MM.1S (cell line): ENCODE results near the gene LHX4.

Experiments used
- DNase-seq: peaks from one replicate; pipeline ENCODE4 v3.0.0-alpha.2; 2015
- H2AFZ ChIP-seq: fragments of 300-600 bp; sonication (generic); 2 replicates; pipeline ENCODE4 v1.6.0; 2016; ENCODE audit warnings: antibody characterized with exemption, low read length
- H3F3A ChIP-seq: fragments of 300-600 bp; sonication (generic); 2 replicates; pipeline ENCODE4 v1.6.1; 2016; ENCODE audit warnings: mild to moderate bottlenecking, antibody characterized with exemption, low read length, moderate library complexity, mixed read lengths; ENCODE audit not compliant: insufficient read depth
- H3K27ac ChIP-seq: fragments of 300-600 bp; sonication (generic); 2 replicates; pipeline ENCODE4 v1.5.1; 2016; ENCODE audit warnings: mild to moderate bottlenecking, low read length
- H3K27me3 ChIP-seq: fragments of 300-600 bp; sonication (generic); replicated peaks from 2 replicates; pipeline ENCODE4 v1.6.0; 2016; ENCODE audit warnings: low read length; ENCODE audit not compliant: insufficient read depth
- H3K36me3 ChIP-seq: fragments of 300-600 bp; sonication (generic); replicated peaks from 2 replicates; pipeline ENCODE4 v1.6.1; 2016; ENCODE audit warnings: mild to moderate bottlenecking, low read length, mixed read lengths; ENCODE audit not compliant: insufficient read depth
- H3K4me1 ChIP-seq: fragments of 300-600 bp; sonication (generic); 2 replicates; pipeline ENCODE4 v1.6.1; 2016; ENCODE audit warnings: low read length, mixed read lengths
- H3K4me2 ChIP-seq: fragments of 300-600 bp; sonication (generic); 2 replicates; pipeline ENCODE4 v1.6.0; 2016; ENCODE audit warnings: low read depth, low read length
- H3K4me3 ChIP-seq: fragments of 300-600 bp; sonication (generic); 2 replicates; pipeline ENCODE4 v1.5.1; 2016; ENCODE audit warnings: low read length, mixed read lengths
- H3K79me2 ChIP-seq: fragments of 300-600 bp; sonication (generic); 2 replicates; pipeline ENCODE4 v1.6.1; 2016; ENCODE audit warnings: mixed run types, low read length, mixed read lengths
- H3K9ac ChIP-seq: fragments of 300-600 bp; sonication (generic); 2 replicates; pipeline ENCODE4 v1.6.1; 2016; ENCODE audit warnings: low read length, mixed read lengths
- H3K9me2 ChIP-seq: fragments of 300-600 bp; sonication (generic); replicated peaks from 2 replicates; pipeline ENCODE4 v1.6.1; 2016; ENCODE audit warnings: mild to moderate bottlenecking, low read length, mixed read lengths; ENCODE audit not compliant: insufficient read depth
- H3K9me3 ChIP-seq: fragments of 300-600 bp; sonication (generic); replicated peaks from 2 replicates; pipeline ENCODE4 v1.6.1; 2016; ENCODE audit warnings: mild to moderate bottlenecking, low read length, mixed read lengths; ENCODE audit not compliant: insufficient read depth
- H4K20me1 ChIP-seq: fragments of 300-600 bp; sonication (generic); 2 replicates; pipeline ENCODE4 v1.6.1; 2016; ENCODE audit warnings: mild to moderate bottlenecking, low read length, moderate library complexity, mixed read lengths; ENCODE audit not compliant: insufficient read depth
- EZH2 ChIP-seq: fragments of 300-600 bp; sonication (generic); optimal IDR thresholded peaks from 2 replicates; pipeline ENCODE3; 2017; ENCODE audit warnings: low read depth, mild to moderate bottlenecking, antibody characterized with exemption, low read length, mixed read lengths
- EZH2phosphoT487 ChIP-seq: fragments of 300-600 bp; sonication (generic); IDR thresholded peaks from 2 replicates; pipeline ENCODE4 v1.6.1; 2018; ENCODE audit warnings: antibody characterized with exemption, low read length
- TF ChIP-seq, protein P1 (sequence below): fragments of 300-600 bp; sonication (generic); IDR thresholded peaks from 2 replicates; pipeline ENCODE4 v1.5.1; 2016; ENCODE audit warnings: antibody characterized with exemption, low read length, mixed read lengths

The LHX4 gene

DNA sequence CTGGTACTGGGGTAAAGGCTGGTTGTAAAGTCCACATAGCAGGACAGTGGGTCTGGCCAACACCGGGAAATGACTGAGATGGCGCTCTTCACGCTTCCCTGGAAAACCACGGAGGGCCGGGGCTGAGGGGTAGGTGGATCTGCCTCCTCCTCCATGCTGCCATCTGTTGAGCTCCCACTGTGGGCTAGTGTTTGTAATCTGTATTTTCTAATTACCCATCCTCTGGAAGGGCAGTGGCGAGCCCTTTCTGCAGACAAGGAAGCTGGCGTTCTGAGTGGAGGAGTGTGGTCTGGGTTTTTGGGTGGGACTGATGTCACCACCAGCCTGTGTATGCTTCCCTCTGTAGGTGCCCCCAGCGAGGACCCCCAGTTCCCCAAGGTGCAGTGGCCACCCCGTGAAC lies 34.1 kb upstream of the LHX4 start:
- H3K9me2 ChIP-seq, result no peaks in the 10 kb centered on the region
- no peaks in the 10 kb centered on the region for H3K27me3 ChIP-seq
- no peaks in the 10 kb centered on the region for H3K4me1 ChIP-seq
- H3K36me3 ChIP-seq, result no peaks in the 10 kb centered on the region
- H2AFZ ChIP-seq, result no peak overlapping the region
- H3K4me2 ChIP-seq, result no peak overlapping the region
- no peaks in the 10 kb centered on the region for H4K20me1 ChIP-seq
- no peak for TF ChIP-seq EZH2
- TF ChIP-seq EZH2phosphoT487, result no peak
- TF ChIP-seq, protein P1, sequence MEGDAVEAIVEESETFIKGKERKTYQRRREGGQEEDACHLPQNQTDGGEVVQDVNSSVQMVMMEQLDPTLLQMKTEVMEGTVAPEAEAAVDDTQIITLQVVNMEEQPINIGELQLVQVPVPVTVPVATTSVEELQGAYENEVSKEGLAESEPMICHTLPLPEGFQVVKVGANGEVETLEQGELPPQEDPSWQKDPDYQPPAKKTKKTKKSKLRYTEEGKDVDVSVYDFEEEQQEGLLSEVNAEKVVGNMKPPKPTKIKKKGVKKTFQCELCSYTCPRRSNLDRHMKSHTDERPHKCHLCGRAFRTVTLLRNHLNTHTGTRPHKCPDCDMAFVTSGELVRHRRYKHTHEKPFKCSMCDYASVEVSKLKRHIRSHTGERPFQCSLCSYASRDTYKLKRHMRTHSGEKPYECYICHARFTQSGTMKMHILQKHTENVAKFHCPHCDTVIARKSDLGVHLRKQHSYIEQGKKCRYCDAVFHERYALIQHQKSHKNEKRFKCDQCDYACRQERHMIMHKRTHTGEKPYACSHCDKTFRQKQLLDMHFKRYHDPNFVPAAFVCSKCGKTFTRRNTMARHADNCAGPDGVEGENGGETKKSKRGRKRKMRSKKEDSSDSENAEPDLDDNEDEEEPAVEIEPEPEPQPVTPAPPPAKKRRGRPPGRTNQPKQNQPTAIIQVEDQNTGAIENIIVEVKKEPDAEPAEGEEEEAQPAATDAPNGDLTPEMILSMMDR, result no peak
- H3K79me2 ChIP-seq, result no peaks in the 10 kb centered on the region
- no peak overlapping the region for H3K4me3 ChIP-seq
- H3K9ac ChIP-seq, result no peak overlapping the region
- H3F3A ChIP-seq, result no peaks in the 10 kb centered on the region
- no peak overlapping the region for H3K27ac ChIP-seq
- no peak for DNase-seq
- H3K9me3 ChIP-seq, result no peaks in the 10 kb centered on the region

- H3K27ac ChIP-seq, result no peak overlapping the region
- no peak for DNase-seq
- no peaks in the 10 kb centered on the region for H3K36me3 ChIP-seq
These were observed 33.5 kb upstream of the LHX4 start for GRCh38 chr1:180196436-180197003.

GRCh38 chr1:180197231-180197630 lies 32.8 kb upstream of the LHX4 start:
- no peak overlapping the region for H3K4me2 ChIP-seq
- no peak for DNase-seq
- no peaks in the 10 kb centered on the region for H3F3A ChIP-seq
- TF ChIP-seq EZH2, result no peak
- TF ChIP-seq, protein P1, result no peak
- no peak for TF ChIP-seq EZH2phosphoT487
- H3K9me2 ChIP-seq, result no peaks in the 10 kb centered on the region
- no peaks in the 10 kb centered on the region for H3K9me3 ChIP-seq
- H4K20me1 ChIP-seq, result no peaks in the 10 kb centered on the region
- no peak overlapping the region for H2AFZ ChIP-seq
- no peaks in the 10 kb centered on the region for H3K36me3 ChIP-seq
- H3K79me2 ChIP-seq, result no peaks in the 10 kb centered on the region
- no peak overlapping the region for H3K9ac ChIP-seq
- H3K27me3 ChIP-seq, result no peaks in the 10 kb centered on the region
- no peak overlapping the region for H3K27ac ChIP-seq
- H3K4me3 ChIP-seq, result no peak overlapping the region
- H3K4me1 ChIP-seq, result no peaks in the 10 kb centered on the region

More at GRCh38 chr1:180196436-180197003, 33.5 kb upstream of the LHX4 start:
- Histone ChIP-seq H3K4me3 (no peak overlapping the region), H3K4me2 (no peak overlapping the region), H3F3A (no peaks in the 10 kb centered on the region), H3K4me1 (no peaks in the 10 kb centered on the region), H3K27me3 (no peaks in the 10 kb centered on the region), H3K79me2 (no peaks in the 10 kb centered on the region), H4K20me1 (no peaks in the 10 kb centered on the region), H3K9ac (no peak overlapping the region), H2AFZ (no peak overlapping the region), H3K9me2 (no peaks in the 10 kb centered on the region), H3K9me3 (no peaks in the 10 kb centered on the region)
- TF ChIP-seq EZH2phosphoT487 (no peak), EZH2 (no peak)
- TF ChIP-seq, protein P1, result no peak
